ENCODE results near the gene TM9SF2.

Gene TM9SF2

DNA sequence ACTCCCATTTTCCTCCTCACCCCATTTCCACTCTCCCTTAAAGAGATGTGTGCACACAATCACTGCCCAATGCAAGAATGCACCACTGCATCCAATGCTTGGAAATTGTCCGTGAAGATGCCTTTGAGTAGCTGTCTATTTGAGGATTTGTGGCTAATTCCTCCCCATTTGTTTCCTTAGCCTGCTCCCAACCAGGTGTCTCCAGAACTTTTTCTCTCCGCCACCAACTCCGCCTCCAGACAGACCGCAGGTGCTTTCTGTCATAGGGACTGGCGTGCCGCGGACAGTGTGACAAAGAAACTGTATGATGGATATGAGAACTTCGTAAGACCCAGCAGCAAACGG, 461 bp upstream of the TM9SF2 start:
- no peak for DNase-seq (ENCODE audit: low spot score)
- Histone ChIP-seq H2AK5ac (ENCODE audit: low read depth, low read length) (no peak overlapping the region), H3K4me2 (ENCODE audit: insufficient read depth, low read length, poor library complexity, severe bottlenecking) (peak overlapping the region; percentile 77), H3K79me1 (ENCODE audit: low read depth, low read length) (peaks cover 5% of the 10 kb centered on the region), H3K4me1 (ENCODE audit: control insufficient read depth in 2 of 2, insufficient read depth in 1 of 2, low read depth in 1 of 2, low read length in 2 of 2) (peaks cover 7 to 10% of the 10 kb centered on the region in 2 donors), H4K8ac (ENCODE audit: low read depth, low read length) (no peak overlapping the region), H3K4ac (ENCODE audit: low read length) (no peak overlapping the region), H3K27me3 (ENCODE audit: control insufficient read depth in 3 of 3, insufficient read depth in 3 of 3, low read depth in 1 of 3, low read length in 3 of 3) (no peaks in the 10 kb centered on the region), H3K23ac (ENCODE audit: low read depth, low read length, poor library complexity) (no peak overlapping the region), H2BK5ac (ENCODE audit: low read length) (no peak overlapping the region), H3K9ac (ENCODE audit: low read depth, low read length, poor library complexity) (no peak overlapping the region), H3K9me3 (replicated peaks in 1 of 2; ENCODE audit: control insufficient read depth in 2 of 2, insufficient read depth in 1 of 2, low read depth in 1 of 2, low read length in 2 of 2) (peaks cover 0 to 3% of the 10 kb centered on the region in 2 donors), H3K27ac (replicated peaks; ENCODE audit: low read length) (peak overlapping the region; percentile 21), H3K36me3 (replicated peaks in 1 of 2; ENCODE audit: control insufficient read depth in 2 of 2, insufficient read depth in 2 of 2, low read length in 2 of 2) (peaks cover 0 to 2% of the 10 kb centered on the region in 2 donors), H3K14ac (ENCODE audit: low read length) (no peak overlapping the region), H2AFZ (ENCODE audit: low read length) (peak overlapping the region; percentile 97), H3K4me3 (ENCODE audit: low read length in 2 of 2) (peak overlapping the region; percentile 86 to 92), H3K18ac (ENCODE audit: low read length) (peak overlapping the region; percentile 78), H2BK120ac (ENCODE audit: low read depth, low read length) (no peak overlapping the region), H2BK15ac (ENCODE audit: low read length) (no peak overlapping the region), H4K91ac (ENCODE audit: low read depth, low read length, poor library complexity) (no peak overlapping the region), H2BK12ac (ENCODE audit: low read length) (no peak overlapping the region)
- WGBS, 2 donors (ENCODE audit: extremely low coverage in 2 of 2, insufficient read length in 2 of 2, insufficient replicate concordance in 1 of 2) = no CpG with 5 or more reads among the region's 9 CpGs

DNA sequence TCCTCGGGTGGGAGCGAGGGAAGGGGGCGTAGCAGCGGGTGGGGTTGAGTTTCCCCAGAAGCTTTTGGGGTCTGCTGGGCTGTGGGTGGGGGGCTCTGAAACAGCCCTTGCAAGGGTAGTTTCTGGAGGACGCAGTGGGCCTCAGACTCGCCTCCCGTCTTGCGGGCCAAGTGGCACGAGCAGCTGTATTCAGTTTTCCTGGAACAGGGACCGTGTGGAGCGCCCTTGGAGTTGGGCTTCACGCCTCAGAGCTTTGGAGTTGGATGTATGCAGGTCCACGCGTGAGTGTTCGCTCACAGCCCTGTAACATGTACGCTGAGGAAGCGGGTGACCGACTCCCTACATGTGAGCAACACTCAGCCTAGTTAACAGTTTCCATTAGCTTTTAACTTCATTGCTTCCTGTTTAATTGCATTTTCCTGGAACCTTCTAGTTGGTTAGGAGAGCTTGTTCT, 603 bp downstream of the TM9SF2 start:
- peak overlapping the region; percentile 86 to 96 for H3K4me3 ChIP-seq (ENCODE audit: low read length in 2 of 2)
- no peak overlapping the region for H4K8ac ChIP-seq (ENCODE audit: low read depth, low read length)
- peak overlapping the region; percentile 60 for H3K14ac ChIP-seq (ENCODE audit: low read length)
- peak overlapping the region; percentile 61 for H3K27ac ChIP-seq (replicated peaks; ENCODE audit: low read length)
- H2AK5ac ChIP-seq (ENCODE audit: low read depth, low read length) = peak overlapping the region; percentile 27
- peaks cover 0 to 6% of the 10 kb centered on the region in 2 donors for H3K36me3 ChIP-seq (replicated peaks in 1 of 2; ENCODE audit: control insufficient read depth in 2 of 2, insufficient read depth in 2 of 2, low read length in 2 of 2)
- H3K4me2 ChIP-seq (ENCODE audit: insufficient read depth, low read length, poor library complexity, severe bottlenecking) = peak overlapping the region; percentile 62
- H4K91ac ChIP-seq (ENCODE audit: low read depth, low read length, poor library complexity) = no peak overlapping the region
- H3K18ac ChIP-seq (ENCODE audit: low read length) = peak overlapping the region; percentile 95
- peaks cover 8% of the 10 kb centered on the region for H3K79me1 ChIP-seq (ENCODE audit: low read depth, low read length)
- H3K23ac ChIP-seq (ENCODE audit: low read depth, low read length, poor library complexity) = peak overlapping the region; percentile 25
- H2BK120ac ChIP-seq (ENCODE audit: low read depth, low read length) = no peak overlapping the region
- no peak for DNase-seq (ENCODE audit: low spot score)
- no CpG with 5 or more reads among the region's 18 CpGs for WGBS, 2 donors (ENCODE audit: extremely low coverage in 2 of 2, insufficient read length in 2 of 2, insufficient replicate concordance in 1 of 2)
- peaks cover 7 to 10% of the 10 kb centered on the region in 2 donors for H3K4me1 ChIP-seq (ENCODE audit: control insufficient read depth in 2 of 2, insufficient read depth in 1 of 2, low read depth in 1 of 2, low read length in 2 of 2)
- H2BK15ac ChIP-seq (ENCODE audit: low read length) = no peak overlapping the region
- H3K9ac ChIP-seq (ENCODE audit: low read depth, low read length, poor library complexity) = peak overlapping the region; percentile 90
- H2BK5ac ChIP-seq (ENCODE audit: low read length) = peak overlapping the region; percentile 71
- no peaks in the 10 kb centered on the region for H3K27me3 ChIP-seq (ENCODE audit: control insufficient read depth in 3 of 3, insufficient read depth in 3 of 3, low read depth in 1 of 3, low read length in 3 of 3)
- H3K4ac ChIP-seq (ENCODE audit: low read length) = peak overlapping the region; percentile 71
- H2BK12ac ChIP-seq (ENCODE audit: low read length) = no peak overlapping the region
- H2AFZ ChIP-seq (ENCODE audit: low read length) = peak overlapping the region; percentile 97
- H3K9me3 ChIP-seq (replicated peaks in 1 of 2; ENCODE audit: control insufficient read depth in 2 of 2, insufficient read depth in 1 of 2, low read depth in 1 of 2, low read length in 2 of 2) = peaks cover 0 to 2% of the 10 kb centered on the region in 2 donors

DNA sequence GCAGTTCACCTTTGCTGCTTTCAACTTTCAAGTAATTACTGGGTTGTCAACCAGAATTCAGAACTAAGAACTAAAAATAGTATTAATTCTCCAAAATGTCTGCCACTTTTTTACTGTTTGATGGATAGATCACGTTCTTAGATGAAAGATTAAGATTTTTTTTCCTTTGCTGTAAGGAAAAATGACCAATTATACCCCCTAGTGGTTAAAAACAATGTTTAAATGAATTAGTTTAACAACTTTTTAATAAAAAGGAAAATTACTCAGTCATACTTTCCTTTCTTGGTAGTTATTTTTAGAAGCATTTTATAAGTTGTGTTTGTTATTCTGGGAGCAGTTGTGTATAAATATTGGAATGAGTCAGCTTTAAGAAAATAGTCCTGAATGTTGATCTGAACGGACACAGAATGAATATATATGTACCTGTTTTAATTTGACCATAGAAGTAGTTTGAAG, 4.6 kb downstream of the TM9SF2 start:
- WGBS, 2 donors (ENCODE audit: extremely low coverage in 2 of 2, insufficient read length in 2 of 2, insufficient replicate concordance in 1 of 2) = no CpG with 5 or more reads among the region's 2 CpGs
- no peaks in the 10 kb centered on the region for H3K27me3 ChIP-seq (ENCODE audit: control insufficient read depth in 3 of 3, insufficient read depth in 3 of 3, low read depth in 1 of 3, low read length in 3 of 3)
- H3K18ac ChIP-seq (ENCODE audit: low read length) = no peak overlapping the region
- peaks cover 7 to 30% of the 10 kb centered on the region in 2 donors for H3K36me3 ChIP-seq (replicated peaks in 1 of 2; ENCODE audit: control insufficient read depth in 2 of 2, insufficient read depth in 2 of 2, low read length in 2 of 2)
- H3K9ac ChIP-seq (ENCODE audit: low read depth, low read length, poor library complexity) = no peak overlapping the region
- H4K8ac ChIP-seq (ENCODE audit: low read depth, low read length) = no peak overlapping the region
- H4K91ac ChIP-seq (ENCODE audit: low read depth, low read length, poor library complexity) = no peak overlapping the region
- H2AK5ac ChIP-seq (ENCODE audit: low read depth, low read length) = no peak overlapping the region
- no peak overlapping the region for H3K14ac ChIP-seq (ENCODE audit: low read length)
- no peak overlapping the region for H2AFZ ChIP-seq (ENCODE audit: low read length)
- H2BK5ac ChIP-seq (ENCODE audit: low read length) = no peak overlapping the region
- H2BK12ac ChIP-seq (ENCODE audit: low read length) = no peak overlapping the region
- peaks cover 0 to 6% of the 10 kb centered on the region in 2 donors for H3K4me1 ChIP-seq (ENCODE audit: control insufficient read depth in 2 of 2, insufficient read depth in 1 of 2, low read depth in 1 of 2, low read length in 2 of 2)
- no peak overlapping the region for H3K23ac ChIP-seq (ENCODE audit: low read depth, low read length, poor library complexity)
- no peak for DNase-seq (ENCODE audit: low spot score)
- H3K27ac ChIP-seq (replicated peaks; ENCODE audit: low read length) = no peak overlapping the region
- no peak overlapping the region for H3K4ac ChIP-seq (ENCODE audit: low read length)
- no peak overlapping the region for H3K4me2 ChIP-seq (ENCODE audit: insufficient read depth, low read length, poor library complexity, severe bottlenecking)
- H3K79me1 ChIP-seq (ENCODE audit: low read depth, low read length) = peaks cover 16% of the 10 kb centered on the region
- H2BK120ac ChIP-seq (ENCODE audit: low read depth, low read length) = no peak overlapping the region
- peaks cover 10 to 22% of the 10 kb centered on the region in 2 donors for H3K9me3 ChIP-seq (replicated peaks in 1 of 2; ENCODE audit: control insufficient read depth in 2 of 2, insufficient read depth in 1 of 2, low read depth in 1 of 2, low read length in 2 of 2)
- H2BK15ac ChIP-seq (ENCODE audit: low read length) = no peak overlapping the region
- H3K4me3 ChIP-seq (ENCODE audit: low read length in 2 of 2) = no peak overlapping the region

DNA sequence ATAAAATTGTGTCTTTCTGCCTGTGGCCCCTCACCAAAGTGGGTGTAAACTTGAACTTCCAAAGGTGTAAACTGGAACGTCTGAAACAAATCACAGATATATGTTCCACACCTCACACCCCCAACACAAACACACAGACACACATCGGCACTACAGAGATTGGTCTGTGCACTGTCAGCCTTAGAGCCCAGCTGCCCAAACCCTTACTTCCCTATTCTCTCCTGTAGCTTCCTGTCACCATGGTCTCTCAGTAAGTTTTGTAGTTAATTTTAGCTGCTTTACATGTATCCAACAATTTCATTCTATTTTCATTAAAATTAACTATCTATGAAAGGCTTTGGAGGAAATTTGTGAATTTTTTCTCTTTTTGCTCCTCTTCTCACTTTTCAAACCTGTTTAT, 5.4 kb downstream of the TM9SF2 start:
- no peak overlapping the region for H3K18ac ChIP-seq (ENCODE audit: low read length)
- no peak overlapping the region for H2BK15ac ChIP-seq (ENCODE audit: low read length)
- no peak overlapping the region for H2AFZ ChIP-seq (ENCODE audit: low read length)
- H3K36me3 ChIP-seq (replicated peaks in 1 of 2; ENCODE audit: control insufficient read depth in 2 of 2, insufficient read depth in 2 of 2, low read length in 2 of 2) = peaks cover 7 to 30% of the 10 kb centered on the region in 2 donors
- H3K4me2 ChIP-seq (ENCODE audit: insufficient read depth, low read length, poor library complexity, severe bottlenecking) = no peak overlapping the region
- H3K4me1 ChIP-seq (ENCODE audit: control insufficient read depth in 2 of 2, insufficient read depth in 1 of 2, low read depth in 1 of 2, low read length in 2 of 2) = peaks cover 0 to 6% of the 10 kb centered on the region in 2 donors
- peaks cover 13% of the 10 kb centered on the region for H3K79me1 ChIP-seq (ENCODE audit: low read depth, low read length)
- no peaks in the 10 kb centered on the region for H3K27me3 ChIP-seq (ENCODE audit: control insufficient read depth in 3 of 3, insufficient read depth in 3 of 3, low read depth in 1 of 3, low read length in 3 of 3)
- H3K4ac ChIP-seq (ENCODE audit: low read length) = no peak overlapping the region
- no peak overlapping the region for H2BK120ac ChIP-seq (ENCODE audit: low read depth, low read length)
- no peak overlapping the region for H3K4me3 ChIP-seq (ENCODE audit: low read length in 2 of 2)
- H4K8ac ChIP-seq (ENCODE audit: low read depth, low read length) = peak overlapping the region; percentile 92
- no peak overlapping the region for H4K91ac ChIP-seq (ENCODE audit: low read depth, low read length, poor library complexity)
- no CpG with 5 or more reads among the region's 2 CpGs for WGBS, 2 donors (ENCODE audit: extremely low coverage in 2 of 2, insufficient read length in 2 of 2, insufficient replicate concordance in 1 of 2)
- no peak overlapping the region for H2BK12ac ChIP-seq (ENCODE audit: low read length)
- H3K23ac ChIP-seq (ENCODE audit: low read depth, low read length, poor library complexity) = no peak overlapping the region
- DNase-seq (ENCODE audit: low spot score) = no peak
- no peak overlapping the region for H2BK5ac ChIP-seq (ENCODE audit: low read length)
- H3K9ac ChIP-seq (ENCODE audit: low read depth, low read length, poor library complexity) = no peak overlapping the region
- H3K9me3 ChIP-seq (replicated peaks in 1 of 2; ENCODE audit: control insufficient read depth in 2 of 2, insufficient read depth in 1 of 2, low read depth in 1 of 2, low read length in 2 of 2) = peaks cover 10 to 22% of the 10 kb centered on the region in 2 donors
- H2AK5ac ChIP-seq (ENCODE audit: low read depth, low read length) = no peak overlapping the region
- no peak overlapping the region for H3K14ac ChIP-seq (ENCODE audit: low read length)
- no peak overlapping the region for H3K27ac ChIP-seq (replicated peaks; ENCODE audit: low read length)
